Measurements from ENCODE around the gene GRSF1.

GRSF1 gene

DNA sequence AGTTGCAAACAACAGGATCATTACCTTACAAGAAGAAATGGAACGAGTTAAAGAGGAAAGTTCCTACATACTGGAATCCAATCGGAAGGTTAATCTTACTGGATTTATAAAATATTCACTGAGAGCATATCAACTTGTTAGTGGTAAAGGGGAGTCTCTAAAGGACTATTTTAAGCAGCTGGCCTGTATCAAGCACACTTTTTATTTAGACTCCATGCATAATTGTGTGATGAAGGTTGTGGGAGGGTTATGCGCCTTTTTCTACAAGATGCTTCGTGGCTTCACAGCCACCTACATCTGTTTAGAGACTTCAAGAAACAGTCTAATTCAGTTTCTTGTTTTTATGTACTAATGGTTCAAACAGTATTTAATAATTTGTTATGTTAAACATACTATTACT, 56.6 kb downstream of the GRSF1 start:
- TF ChIP-seq, protein P1, sequence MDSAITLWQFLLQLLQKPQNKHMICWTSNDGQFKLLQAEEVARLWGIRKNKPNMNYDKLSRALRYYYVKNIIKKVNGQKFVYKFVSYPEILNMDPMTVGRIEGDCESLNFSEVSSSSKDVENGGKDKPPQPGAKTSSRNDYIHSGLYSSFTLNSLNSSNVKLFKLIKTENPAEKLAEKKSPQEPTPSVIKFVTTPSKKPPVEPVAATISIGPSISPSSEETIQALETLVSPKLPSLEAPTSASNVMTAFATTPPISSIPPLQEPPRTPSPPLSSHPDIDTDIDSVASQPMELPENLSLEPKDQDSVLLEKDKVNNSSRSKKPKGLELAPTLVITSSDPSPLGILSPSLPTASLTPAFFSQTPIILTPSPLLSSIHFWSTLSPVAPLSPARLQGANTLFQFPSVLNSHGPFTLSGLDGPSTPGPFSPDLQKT (IDR thresholded peaks at IDR 0.05; ENCODE audit: borderline replicate concordance, low read depth, low read length), result no peak
- TF ChIP-seq ZSCAN23 (tag by site-specific recombination; IDR thresholded peaks at IDR 0.05) (no peak), ZNF664 (tag by site-specific recombination; IDR thresholded peaks at IDR 0.05) (no peak), ZNF146 (tag by site-specific recombination; IDR thresholded peaks at IDR 0.05) (no peak), ZNF223 (tag by site-specific recombination; IDR thresholded peaks at IDR 0.05) (no peak), MEIS1 (CRISPR knock-in tag; IDR thresholded peaks at IDR 0.05; ENCODE audit: borderline replicate concordance) (no peak), ZNF394 (tag by site-specific recombination; IDR thresholded peaks at IDR 0.05; ENCODE audit: borderline replicate concordance) (no peak), GFI1B (tag by site-specific recombination; IDR thresholded peaks at IDR 0.05) (no peak), RBAK (tag by site-specific recombination; IDR thresholded peaks at IDR 0.05) (no peak), ZNF335 (tag by site-specific recombination; conservative IDR thresholded peaks at IDR 0.05) (no peak), KLF16 (tag by site-specific recombination; IDR thresholded peaks at IDR 0.05) (no peak), ZNF140 (tag by site-specific recombination; IDR thresholded peaks at IDR 0.05) (no peak), ZNF548 (tag by site-specific recombination; IDR thresholded peaks at IDR 0.05) (no peak)
- TF ChIP-seq, protein P2, sequence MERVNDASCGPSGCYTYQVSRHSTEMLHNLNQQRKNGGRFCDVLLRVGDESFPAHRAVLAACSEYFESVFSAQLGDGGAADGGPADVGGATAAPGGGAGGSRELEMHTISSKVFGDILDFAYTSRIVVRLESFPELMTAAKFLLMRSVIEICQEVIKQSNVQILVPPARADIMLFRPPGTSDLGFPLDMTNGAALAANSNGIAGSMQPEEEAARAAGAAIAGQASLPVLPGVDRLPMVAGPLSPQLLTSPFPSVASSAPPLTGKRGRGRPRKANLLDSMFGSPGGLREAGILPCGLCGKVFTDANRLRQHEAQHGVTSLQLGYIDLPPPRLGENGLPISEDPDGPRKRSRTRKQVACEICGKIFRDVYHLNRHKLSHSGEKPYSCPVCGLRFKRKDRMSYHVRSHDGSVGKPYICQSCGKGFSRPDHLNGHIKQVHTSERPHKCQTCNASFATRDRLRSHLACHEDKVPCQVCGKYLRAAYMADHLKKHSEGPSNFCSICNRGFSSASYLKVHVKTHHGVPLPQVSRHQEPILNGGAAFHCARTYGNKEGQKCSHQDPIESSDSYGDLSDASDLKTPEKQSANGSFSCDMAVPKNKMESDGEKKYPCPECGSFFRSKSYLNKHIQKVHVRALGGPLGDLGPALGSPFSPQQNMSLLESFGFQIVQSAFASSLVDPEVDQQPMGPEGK (tag by site-specific recombination; IDR thresholded peaks at IDR 0.05), result no peak
- TF ChIP-seq, protein P3, sequence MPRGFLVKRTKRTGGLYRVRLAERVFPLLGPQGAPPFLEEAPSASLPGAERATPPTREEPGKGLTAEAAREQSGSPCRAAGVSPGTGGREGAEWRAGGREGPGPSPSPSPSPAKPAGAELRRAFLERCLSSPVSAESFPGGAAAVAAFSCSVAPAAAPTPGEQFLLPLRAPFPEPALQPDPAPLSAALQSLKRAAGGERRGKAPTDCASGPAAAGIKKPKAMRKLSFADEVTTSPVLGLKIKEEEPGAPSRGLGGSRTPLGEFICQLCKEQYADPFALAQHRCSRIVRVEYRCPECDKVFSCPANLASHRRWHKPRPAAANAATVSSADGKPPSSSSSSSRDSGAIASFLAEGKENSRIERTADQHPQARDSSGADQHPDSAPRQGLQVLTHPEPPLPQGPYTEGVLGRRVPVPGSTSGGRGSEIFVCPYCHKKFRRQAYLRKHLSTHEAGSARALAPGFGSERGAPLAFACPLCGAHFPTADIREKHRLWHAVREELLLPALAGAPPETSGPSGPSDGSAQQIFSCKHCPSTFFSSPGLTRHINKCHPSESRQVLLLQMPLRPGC (tag by site-specific recombination; IDR thresholded peaks at IDR 0.05), result no peak
- CTCF ChIA-PET, result no interaction called here
- POLR2A ChIA-PET, result no interaction called here
- Histone ChIP-seq H3K27ac (ENCODE audit: extremely low read depth, low read depth, low read length) (no peak overlapping the region), H3K36me3 (ENCODE audit: control insufficient read depth in 2 of 2, insufficient read depth in 1 of 2, low read length in 2 of 2) (peaks cover 7 to 53% of the 10 kb centered on the region in 2 experiments; a peak in 2 of 3 replicates), H3K9me3 (ENCODE audit: control insufficient read depth, insufficient read depth, low read depth, low read length) (no peaks in the 10 kb centered on the region), H3K4me1 (ENCODE audit: control insufficient read depth, insufficient read depth, low read length) (peaks cover 4% of the 10 kb centered on the region; the same call in 1 of the 2 replicates), H3K4me3 (ENCODE audit: low read depth, low read length) (no peak overlapping the region)

DNA sequence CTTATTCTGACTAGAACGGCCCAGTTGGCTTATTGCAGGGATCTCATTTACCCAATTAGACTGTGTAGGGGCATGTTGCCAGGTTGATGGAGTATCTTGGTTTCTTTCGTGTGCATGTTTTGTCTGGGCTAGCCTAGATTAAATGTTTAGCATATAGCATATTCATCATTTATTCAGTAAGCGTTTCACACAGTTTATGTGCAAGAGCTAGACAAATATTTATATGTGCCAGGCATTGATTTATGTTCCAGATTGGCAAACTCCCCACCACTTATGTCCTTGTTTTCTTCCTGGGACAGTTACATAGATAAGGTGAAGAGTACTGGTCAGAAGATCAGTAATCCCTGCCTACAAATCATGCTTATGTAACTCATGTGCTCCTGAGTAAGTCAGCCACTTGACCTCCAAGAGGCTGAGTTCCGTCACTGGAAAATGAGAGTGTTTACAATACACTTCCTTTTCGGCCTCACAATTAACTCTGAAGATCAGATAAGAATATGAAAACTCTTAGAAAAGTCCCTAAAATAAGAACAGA, 60.7 kb downstream of the GRSF1 start:
- no peaks in the 10 kb centered on the region for H3K9me3 ChIP-seq (ENCODE audit: control insufficient read depth, insufficient read depth, low read depth, low read length)
- ChIA-PET POLR2A (no interaction called here), CTCF (no interaction called here)
- no peak overlapping the region for H3K4me3 ChIP-seq (ENCODE audit: low read depth, low read length)
- no peak overlapping the region for H3K27ac ChIP-seq (ENCODE audit: extremely low read depth, low read depth, low read length)
- peaks cover 4% of the 10 kb centered on the region; the same call in 1 of the 2 replicates for H3K4me1 ChIP-seq (ENCODE audit: control insufficient read depth, insufficient read depth, low read length)
- H3K36me3 ChIP-seq (ENCODE audit: control insufficient read depth in 2 of 2, insufficient read depth in 1 of 2, low read length in 2 of 2), result peaks cover 0 to 41% of the 10 kb centered on the region in 2 experiments; a peak in 2 of 3 replicates
- TF ChIP-seq, protein P4, sequence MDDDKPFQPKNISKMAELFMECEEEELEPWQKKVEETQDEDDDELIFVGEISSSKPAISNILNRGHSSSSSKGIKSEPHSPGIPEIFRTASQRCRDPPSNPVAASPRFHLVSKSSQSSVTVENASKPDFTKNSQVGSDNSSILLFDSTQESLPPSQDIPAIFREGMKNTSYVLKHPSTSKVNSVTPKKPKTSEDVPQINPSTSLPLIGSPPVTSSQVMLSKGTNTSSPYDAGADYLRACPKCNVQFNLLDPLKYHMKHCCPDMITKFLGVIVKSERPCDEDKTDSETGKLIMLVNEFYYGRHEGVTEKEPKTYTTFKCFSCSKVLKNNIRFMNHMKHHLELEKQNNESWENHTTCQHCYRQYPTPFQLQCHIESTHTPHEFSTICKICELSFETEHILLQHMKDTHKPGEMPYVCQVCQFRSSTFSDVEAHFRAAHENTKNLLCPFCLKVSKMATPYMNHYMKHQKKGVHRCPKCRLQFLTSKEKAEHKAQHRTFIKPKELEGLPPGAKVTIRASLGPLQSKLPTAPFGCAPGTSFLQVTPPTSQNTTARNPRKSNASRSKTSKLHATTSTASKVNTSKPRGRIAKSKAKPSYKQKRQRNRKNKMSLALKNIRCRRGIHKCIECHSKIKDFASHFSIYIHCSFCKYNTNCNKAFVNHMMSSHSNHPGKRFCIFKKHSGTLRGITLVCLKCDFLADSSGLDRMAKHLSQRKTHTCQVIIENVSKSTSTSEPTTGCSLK (tag by site-specific recombination; IDR thresholded peaks at IDR 0.05), result no peak
- TF ChIP-seq IKZF3 (tag by site-specific recombination; IDR thresholded peaks at IDR 0.05) (peak; percentile 93), ZNF223 (tag by site-specific recombination; IDR thresholded peaks at IDR 0.05) (no peak), SP7 (tag by site-specific recombination; IDR thresholded peaks at IDR 0.05) (peak; percentile 94), MZF1 (tag by site-specific recombination; IDR thresholded peaks at IDR 0.05; ENCODE audit: borderline replicate concordance) (0 out of 2 replicates have a peak, but pooled peaks have one; percentile 30), SP2 (tag by site-specific recombination; IDR thresholded peaks at IDR 0.05) (peak; percentile 44; the same call in 1 of the 2 replicates)
- TF ChIP-seq, protein P3 (tag by site-specific recombination; IDR thresholded peaks at IDR 0.05), result peak; percentile 95
- TF ChIP-seq, protein P5, sequence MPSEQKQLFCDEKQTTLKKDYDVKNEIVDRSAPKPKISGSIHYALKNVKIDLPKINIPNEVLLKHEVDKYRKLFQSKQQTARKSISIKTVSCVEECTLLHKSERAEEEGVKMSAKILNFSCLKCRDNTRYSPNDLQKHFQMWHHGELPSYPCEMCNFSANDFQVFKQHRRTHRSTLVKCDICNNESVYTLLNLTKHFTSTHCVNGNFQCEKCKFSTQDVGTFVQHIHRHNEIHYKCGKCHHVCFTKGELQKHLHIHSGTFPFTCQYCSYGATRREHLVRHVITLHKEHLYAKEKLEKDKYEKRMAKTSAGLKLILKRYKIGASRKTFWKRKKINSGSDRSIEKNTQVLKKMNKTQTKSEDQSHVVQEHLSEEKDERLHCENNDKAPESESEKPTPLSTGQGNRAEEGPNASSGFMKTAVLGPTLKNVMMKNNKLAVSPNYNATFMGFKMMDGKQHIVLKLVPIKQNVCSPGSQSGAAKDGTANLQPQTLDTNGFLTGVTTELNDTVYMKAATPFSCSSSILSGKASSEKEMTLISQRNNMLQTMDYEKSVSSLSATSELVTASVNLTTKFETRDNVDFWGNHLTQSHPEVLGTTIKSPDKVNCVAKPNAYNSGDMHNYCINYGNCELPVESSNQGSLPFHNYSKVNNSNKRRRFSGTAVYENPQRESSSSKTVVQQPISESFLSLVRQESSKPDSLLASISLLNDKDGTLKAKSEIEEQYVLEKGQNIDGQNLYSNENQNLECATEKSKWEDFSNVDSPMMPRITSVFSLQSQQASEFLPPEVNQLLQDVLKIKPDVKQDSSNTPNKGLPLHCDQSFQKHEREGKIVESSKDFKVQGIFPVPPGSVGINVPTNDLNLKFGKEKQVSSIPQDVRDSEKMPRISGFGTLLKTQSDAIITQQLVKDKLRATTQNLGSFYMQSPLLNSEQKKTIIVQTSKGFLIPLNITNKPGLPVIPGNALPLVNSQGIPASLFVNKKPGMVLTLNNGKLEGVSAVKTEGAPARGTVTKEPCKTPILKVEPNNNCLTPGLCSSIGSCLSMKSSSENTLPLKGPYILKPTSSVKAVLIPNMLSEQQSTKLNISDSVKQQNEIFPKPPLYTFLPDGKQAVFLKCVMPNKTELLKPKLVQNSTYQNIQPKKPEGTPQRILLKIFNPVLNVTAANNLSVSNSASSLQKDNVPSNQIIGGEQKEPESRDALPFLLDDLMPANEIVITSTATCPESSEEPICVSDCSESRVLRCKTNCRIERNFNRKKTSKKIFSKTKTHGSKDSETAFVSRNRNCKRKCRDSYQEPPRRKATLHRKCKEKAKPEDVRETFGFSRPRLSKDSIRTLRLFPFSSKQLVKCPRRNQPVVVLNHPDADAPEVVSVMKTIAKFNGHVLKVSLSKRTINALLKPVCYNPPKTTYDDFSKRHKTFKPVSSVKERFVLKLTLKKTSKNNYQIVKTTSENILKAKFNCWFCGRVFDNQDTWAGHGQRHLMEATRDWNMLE (tag by site-specific recombination; conservative IDR thresholded peaks at IDR 0.05; ENCODE audit: low read depth), result 0 out of 2 replicates have a peak, but pooled peaks have one; percentile 26
